ENCODE results near the gene RPGRIP1L. TPM values are rescaled to one million over a fixed set of nuclear protein-coding genes. Genes with fewer than 3 reads are reported as not detected.

RPGRIP1L gene
- polyA plus RNA-seq (7.8 to 11.6 TPM (median 7.9 TPM) in 3 replicates), polyA minus RNA-seq (2.6 to 14.2 TPM (median 10.3 TPM) in 3 replicates)
- 6.4 TPM for polyA plus RNA-seq (2011; ENCODE audit: low read depth)
- polyA plus RNA-seq (2011; cell fraction: cytosol; rRNA removed) = 4.4 and 7.3 TPM in 2 replicates
- polyA plus RNA-seq (2011; cell fraction: nucleus; rRNA removed) = 9.8 and 12.4 TPM in 2 replicates
- 3.1 and 7.0 TPM in 2 replicates for polyA plus RNA-seq (2012; ENCODE audit: low replicate concordance)
- polyA minus RNA-seq (2011; cell fraction: cytosol; rRNA and poly(A)+ RNA removed) = 7.7 TPM
- polyA minus RNA-seq (2011; cell fraction: nucleus; rRNA and poly(A)+ RNA removed) = 8.8 and 18.6 TPM in 2 replicates

- dilution Hi-C loops (cut with MboI; ENCODE audit: extremely low pct_ligation_motif_present, low sequenced_read_pairs) = no loop called here
These were observed at the start of gene RPGRIP1L, which contains the start of gene FTO for GRCh38 chr16:53703590-53704444. RPGRIP1L (minus strand) TSS chr16:53703859; CDS start chr16:53700723, 3,136 bp downstream. FTO (plus strand) TSS chr16:53704156.

GRCh38 chr16:53753431-53753830 lies 49.8 kb upstream of the RPGRIP1L start:
- no peak for DNase-seq (ENCODE audit: low read depth, low spot score)
- H3K79me2 ChIP-seq (ENCODE audit: control insufficient read depth, insufficient read depth, low read length) = peaks cover 26% of the 10 kb centered on the region

More at GRCh38 chr16:53703590-53704444, at the start of gene RPGRIP1L, which contains the start of gene FTO:
- Histone ChIP-seq H3K4me1 (ENCODE audit: control insufficient read depth, extremely low read depth, insufficient read depth, low read length) (peaks cover 9% of the 10 kb centered on the region), H3K79me2 (ENCODE audit: control insufficient read depth, insufficient read depth, low read length) (peaks cover 48% of the 10 kb centered on the region), H3K9me1 (ENCODE audit: control insufficient read depth, extremely low read depth, insufficient read depth, low read length) (no peaks in the 10 kb centered on the region), H3K9me3 (ENCODE audit: control insufficient read depth, low read depth, low read length) (no peaks in the 10 kb centered on the region), H3K9ac (ENCODE audit: control insufficient read depth, extremely low read depth, insufficient read depth, low read length) (peak within 1 kb of the TSS; percentile 83), H4K20me1 (ENCODE audit: control insufficient read depth, extremely low read depth, insufficient read depth, low read length) (no peaks in the 10 kb centered on the region), H3K4me2 (ENCODE audit: control insufficient read depth, extremely low read depth, insufficient read depth, low read depth, low read length) (peak within 1 kb of the TSS; percentile 99), H3K27me3 (ENCODE audit: control insufficient read depth, extremely low read depth, insufficient read depth, low read length) (no peaks in the 10 kb centered on the region), H3K4me3 (ENCODE audit: control insufficient read depth in 2 of 3, extremely low read depth in 1 of 3, insufficient read depth in 2 of 3, low read depth in 1 of 3, low read length in 3 of 3) (peak within 1 kb of the TSS; percentile 79 to 97 (median 91)), H3K27ac (ENCODE audit: control insufficient read depth, insufficient read depth, low read length) (peak within 1 kb of the TSS; percentile 67), H3K36me3 (ENCODE audit: control insufficient read depth in 2 of 2, extremely low read depth in 1 of 2, insufficient read depth in 2 of 2, low read length in 2 of 2) (no peaks in the 10 kb centered on the region), H2AFZ (ENCODE audit: control insufficient read depth, low read length) (peak within 1 kb of the TSS; percentile 97)
- FAIRE-seq (peak; percentile 71), DNase-seq (ENCODE audit: low read depth, low spot score) (peak; percentile 92)
- TF ChIP-seq EZH2 (IDR thresholded peaks at IDR 0.05; ENCODE audit: low read length) (no peak), CTCF (optimal IDR thresholded peaks at IDR 0.05 in 1 of 3, IDR thresholded peaks at IDR 0.05 in 1 of 3, conservative IDR thresholded peaks at IDR 0.05 in 1 of 3; ENCODE audit: extremely low read depth in 1 of 3, insufficient read depth in 2 of 3, low read length in 3 of 3) (peak in 1 of 3 experiments; percentile 8)

More at GRCh38 chr16:53753431-53753830, 49.8 kb upstream of the RPGRIP1L start:
- dilution Hi-C loops (cut with MboI; ENCODE audit: extremely low pct_ligation_motif_present, low sequenced_read_pairs) = no loop called here
- Histone ChIP-seq H3K4me2 (ENCODE audit: control insufficient read depth, extremely low read depth, insufficient read depth, low read depth, low read length) (no peak overlapping the region), H3K27me3 (ENCODE audit: control insufficient read depth, extremely low read depth, insufficient read depth, low read length) (no peaks in the 10 kb centered on the region), H3K27ac (ENCODE audit: control insufficient read depth, insufficient read depth, low read length) (no peak overlapping the region), H3K9me1 (ENCODE audit: control insufficient read depth, extremely low read depth, insufficient read depth, low read length) (no peaks in the 10 kb centered on the region), H3K4me1 (ENCODE audit: control insufficient read depth, extremely low read depth, insufficient read depth, low read length) (peaks cover 12% of the 10 kb centered on the region), H3K36me3 (ENCODE audit: control insufficient read depth in 2 of 2, extremely low read depth in 1 of 2, insufficient read depth in 2 of 2, low read length in 2 of 2) (no peaks in the 10 kb centered on the region), H4K20me1 (ENCODE audit: control insufficient read depth, extremely low read depth, insufficient read depth, low read length) (no peaks in the 10 kb centered on the region), H3K9ac (ENCODE audit: control insufficient read depth, extremely low read depth, insufficient read depth, low read length) (no peak overlapping the region), H3K9me3 (ENCODE audit: control insufficient read depth, low read depth, low read length) (no peaks in the 10 kb centered on the region), H3K4me3 (ENCODE audit: control insufficient read depth in 2 of 3, extremely low read depth in 1 of 3, insufficient read depth in 2 of 3, low read depth in 1 of 3, low read length in 3 of 3) (no peak overlapping the region), H2AFZ (ENCODE audit: control insufficient read depth, low read length) (no peak overlapping the region)
- TF ChIP-seq EZH2 (IDR thresholded peaks at IDR 0.05; ENCODE audit: low read length) = no peak
- TF ChIP-seq CTCF (optimal IDR thresholded peaks at IDR 0.05 in 1 of 3, IDR thresholded peaks at IDR 0.05 in 1 of 3, conservative IDR thresholded peaks at IDR 0.05 in 1 of 3; ENCODE audit: extremely low read depth in 1 of 3, insufficient read depth in 2 of 3, low read length in 3 of 3) = no peak
- no peak for FAIRE-seq

Data from keratinocyte (primary cell).